ENCODE data around the gene STOML3.

Gene STOML3, protein sequence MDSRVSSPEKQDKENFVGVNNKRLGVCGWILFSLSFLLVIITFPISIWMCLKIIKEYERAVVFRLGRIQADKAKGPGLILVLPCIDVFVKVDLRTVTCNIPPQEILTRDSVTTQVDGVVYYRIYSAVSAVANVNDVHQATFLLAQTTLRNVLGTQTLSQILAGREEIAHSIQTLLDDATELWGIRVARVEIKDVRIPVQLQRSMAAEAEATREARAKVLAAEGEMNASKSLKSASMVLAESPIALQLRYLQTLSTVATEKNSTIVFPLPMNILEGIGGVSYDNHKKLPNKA

GRCh38 chr13:38990693-38991092, at the start of gene STOML3:
Gene STOML3 (minus strand): TSS chr13:38990831. CDS start chr13:38990721, 110 bp downstream.
- TF ChIP-seq POLR2A (IDR thresholded peaks at IDR 0.05; ENCODE audit: low read depth, low read length), result no peak
- FAIRE-seq (no peak), DNase-seq (ENCODE audit: insufficient read length, low spot score) (no peak)

GRCh38 chr13:39040206-39040605, 49.6 kb upstream of the STOML3 start:
- TF ChIP-seq POLR2A (IDR thresholded peaks at IDR 0.05; ENCODE audit: low read depth, low read length), result no peak
- no peak for FAIRE-seq
- no peak for DNase-seq (ENCODE audit: insufficient read length, low spot score)

GRCh38 chr13:39039041-39039440, 48.4 kb upstream of the STOML3 start:
- TF ChIP-seq POLR2A (IDR thresholded peaks at IDR 0.05; ENCODE audit: low read depth, low read length), result no peak
- DNase-seq (ENCODE audit: insufficient read length, low spot score) (no peak), FAIRE-seq (no peak)

GRCh38 chr13:39038569-39039030, 48.0 kb upstream of the STOML3 start:
- TF ChIP-seq POLR2A (IDR thresholded peaks at IDR 0.05; ENCODE audit: low read depth, low read length), result no peak
- FAIRE-seq (no peak), DNase-seq (ENCODE audit: insufficient read length, low spot score) (no peak)

- FAIRE-seq (peak; percentile 62), DNase-seq (ENCODE audit: insufficient read length, low spot score) (peak; percentile 50)
- TF ChIP-seq POLR2A (IDR thresholded peaks at IDR 0.05; ENCODE audit: low read depth, low read length), result peak; percentile 46
Observed at GRCh38 chr13:39037880-39038568, 47.4 kb upstream of the STOML3 start, which contains the start of the genes NHLRC3 and PROSER1. Gene NHLRC3 (plus strand): TSS chr13:39038456. CDS start chr13:39038640, 184 bp downstream. Gene PROSER1 (minus strand): TSS chr13:39038089. CDS start chr13:39037242, 847 bp downstream.

DNA sequence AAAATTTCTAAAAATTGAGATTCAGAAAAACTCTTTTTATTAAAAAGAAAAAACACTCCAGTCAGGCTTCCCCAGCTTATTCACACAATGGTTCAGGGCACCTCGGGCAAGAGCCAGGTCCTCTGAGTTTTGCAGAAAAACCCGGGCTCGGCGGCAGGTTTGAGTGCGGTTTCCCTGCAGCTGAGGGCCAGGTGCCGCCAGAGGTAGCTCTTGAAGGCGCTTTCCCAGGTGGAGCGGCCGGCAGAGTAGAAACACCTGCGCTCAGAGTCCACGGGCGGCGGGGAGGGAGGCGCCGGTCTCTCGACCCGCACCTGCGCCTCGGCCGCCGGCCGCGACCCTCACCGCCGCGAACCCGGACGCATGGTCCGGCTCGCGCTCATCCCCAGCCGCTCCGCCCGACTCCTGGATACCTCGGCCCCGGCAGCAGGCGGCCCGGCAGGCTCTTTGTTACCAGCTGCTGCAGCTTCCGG, 46.8 kb upstream of the STOML3 start:
- DNase-seq (ENCODE audit: insufficient read length, low spot score) (peak; percentile 29), FAIRE-seq (no peak)
- no peak for TF ChIP-seq POLR2A (IDR thresholded peaks at IDR 0.05; ENCODE audit: low read depth, low read length)

GRCh38 chr13:39036212-39036611, 45.6 kb upstream of the STOML3 start:
- DNase-seq (ENCODE audit: insufficient read length, low spot score) (no peak), FAIRE-seq (no peak)
- no peak for TF ChIP-seq POLR2A (IDR thresholded peaks at IDR 0.05; ENCODE audit: low read depth, low read length)

DNA sequence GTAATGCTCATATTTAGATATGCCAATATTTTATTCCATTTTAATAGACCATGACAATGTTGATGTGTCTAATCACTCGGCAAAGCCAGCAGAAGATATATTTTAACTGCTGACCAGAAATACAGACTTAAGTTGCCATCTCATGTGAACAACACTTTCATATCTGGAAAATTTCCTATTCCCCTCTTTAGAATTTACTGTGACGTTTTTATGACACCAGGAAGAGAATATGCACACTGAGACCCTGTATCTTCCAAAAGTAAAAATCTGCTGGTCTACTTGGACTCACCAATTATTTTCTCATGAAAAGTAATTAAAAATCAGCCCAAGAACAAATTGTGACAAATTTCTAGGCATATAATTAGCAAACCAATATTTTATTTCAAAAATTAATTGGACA, 45.2 kb upstream of the STOML3 start:
- DNase-seq (ENCODE audit: insufficient read length, low spot score) (no peak), FAIRE-seq (no peak)
- TF ChIP-seq POLR2A (IDR thresholded peaks at IDR 0.05; ENCODE audit: low read depth, low read length), result no peak

GRCh38 chr13:39035204-39035603, 44.6 kb upstream of the STOML3 start:
- FAIRE-seq (no peak), DNase-seq (ENCODE audit: insufficient read length, low spot score) (no peak)
- no peak for TF ChIP-seq POLR2A (IDR thresholded peaks at IDR 0.05; ENCODE audit: low read depth, low read length)

DNA sequence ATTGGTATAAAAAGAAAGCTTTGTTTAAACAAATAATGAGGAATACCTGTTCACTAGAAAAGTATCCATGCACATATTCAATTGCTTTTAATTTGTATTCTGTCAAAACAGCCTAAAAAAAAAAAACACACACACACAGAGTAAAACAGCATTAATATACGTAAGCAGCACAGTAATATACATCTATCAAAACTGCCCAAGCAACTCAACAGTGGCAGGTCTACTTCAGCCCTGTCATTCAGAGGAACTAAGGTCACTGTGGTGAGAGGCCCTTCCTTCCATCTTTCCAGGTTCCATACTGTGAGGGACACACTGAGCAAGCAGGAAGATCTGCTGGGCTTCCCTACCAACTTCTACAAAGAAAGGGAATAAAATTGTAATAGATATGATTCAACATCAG, 43.5 kb upstream of the STOML3 start:
- no peak for TF ChIP-seq POLR2A (IDR thresholded peaks at IDR 0.05; ENCODE audit: low read depth, low read length)
- FAIRE-seq, result no peak
- DNase-seq (ENCODE audit: insufficient read length, low spot score), result no peak

DNA sequence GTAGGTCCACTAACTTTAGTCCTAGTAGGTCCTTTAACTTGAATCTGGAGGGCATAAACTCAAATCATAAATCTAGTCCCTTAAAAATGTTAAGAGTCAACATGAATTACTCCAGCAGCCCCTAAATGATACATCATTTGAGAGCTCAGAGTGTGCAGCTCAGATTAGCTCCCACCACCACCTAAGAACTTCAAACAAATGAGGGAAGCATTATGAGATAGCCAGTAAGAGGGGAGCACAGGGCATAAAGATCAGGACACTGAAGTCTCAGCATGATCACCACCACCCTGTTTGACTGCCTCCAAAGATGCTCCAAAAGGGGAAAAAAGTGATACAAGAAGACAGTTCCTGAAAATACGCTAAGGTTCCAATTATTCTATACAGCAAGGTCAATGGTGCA, 41.5 kb upstream of the STOML3 start:
- TF ChIP-seq POLR2A (IDR thresholded peaks at IDR 0.05; ENCODE audit: low read depth, low read length), result no peak
- FAIRE-seq, result no peak
- DNase-seq (ENCODE audit: insufficient read length, low spot score), result no peak

DNA sequence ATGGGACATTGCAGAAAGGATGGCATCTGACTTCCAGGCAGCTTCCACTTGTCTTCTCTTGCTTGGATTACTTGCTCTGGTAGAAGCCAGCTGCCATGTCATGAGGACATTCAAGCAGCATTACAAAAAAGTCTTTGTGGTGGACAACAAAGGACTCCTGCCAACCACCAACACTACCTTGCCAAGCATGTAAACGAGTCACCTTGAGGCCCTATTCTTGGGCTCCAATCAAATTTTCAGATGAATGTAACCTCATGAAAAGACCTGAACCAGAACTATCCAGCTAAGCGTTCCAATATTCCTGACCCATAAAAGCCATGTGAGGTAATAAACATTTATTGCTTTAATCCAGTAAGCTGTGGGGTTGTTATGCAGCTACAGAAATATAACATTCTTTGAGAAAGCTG, 34.8 kb upstream of the STOML3 start:
- no peak for FAIRE-seq
- TF ChIP-seq POLR2A (IDR thresholded peaks at IDR 0.05; ENCODE audit: low read depth, low read length), result no peak
- no peak for DNase-seq (ENCODE audit: insufficient read length, low spot score)

DNA sequence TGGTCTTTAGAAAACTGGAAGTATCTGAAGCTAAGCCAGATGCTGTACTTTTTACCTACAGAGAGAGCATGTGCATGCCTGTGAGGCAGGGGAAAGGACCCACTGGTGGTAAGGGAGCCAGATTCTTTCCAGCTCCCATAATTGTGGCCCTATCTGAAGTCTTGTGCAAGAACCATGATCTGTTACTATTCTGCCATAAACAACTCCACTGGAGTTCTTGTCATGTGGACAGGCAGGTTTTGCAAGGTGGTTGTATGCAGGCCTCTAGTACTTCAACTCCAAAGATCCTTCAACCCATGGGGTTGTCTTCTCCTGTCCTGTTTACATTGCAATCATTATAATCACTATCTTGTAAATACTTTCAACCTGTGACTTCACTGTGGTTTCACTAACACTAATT, 33.1 kb upstream of the STOML3 start:
- DNase-seq (ENCODE audit: insufficient read length, low spot score), result no peak
- no peak for FAIRE-seq

GRCh38 chr13:39023316-39023715, 32.7 kb upstream of the STOML3 start:
- TF ChIP-seq POLR2A (IDR thresholded peaks at IDR 0.05; ENCODE audit: low read depth, low read length), result no peak
- DNase-seq (ENCODE audit: insufficient read length, low spot score) (no peak), FAIRE-seq (no peak)

More for the DNA sequence above, 33.1 kb upstream of the STOML3 start:
- TF ChIP-seq POLR2A (IDR thresholded peaks at IDR 0.05; ENCODE audit: low read depth, low read length), result no peak

Data from H54 (cell line).